ENCODE measurements around the gene PCBP2.
"Not testable (repeated sequence)": the region's sequence is repeated elsewhere in the genome, so short reads cannot be mapped to it uniquely, and the experiment has no call there.

PCBP2 gene

GRCh38 chr12:53451661-53452158 is at the start of gene PCBP2:
Gene PCBP2 (plus strand): TSS chr12:53452102. CDS start chr12:53454801, 2,699 bp downstream.
- H3K27ac ChIP-seq (ENCODE audit: low read depth, low read length) = peak within 1 kb of the TSS; percentile 100
- H3K4me3 ChIP-seq (ENCODE audit: low read depth, low read length) = peak within 1 kb of the TSS; percentile 68
- peaks cover 48% of the 10 kb centered on the region for H3K36me3 ChIP-seq (ENCODE audit: control insufficient read depth, insufficient read depth, low read length)
- peaks cover 15% of the 10 kb centered on the region for H3K4me1 ChIP-seq (ENCODE audit: control insufficient read depth, insufficient read depth, low read length)
- no peaks in the 10 kb centered on the region for H3K27me3 ChIP-seq (ENCODE audit: control insufficient read depth, insufficient read depth, low read length)
- peak within 1 kb of the TSS; percentile 100 for H3K9ac ChIP-seq (ENCODE audit: low read length)
- no peaks in the 10 kb centered on the region for H3K9me3 ChIP-seq (ENCODE audit: control insufficient read depth, insufficient read depth, low read depth, low read length)

GRCh38 chr12:53402351-53402750 is 49.6 kb upstream of the PCBP2 start:
- not testable (repeated sequence) for H3K9ac ChIP-seq (ENCODE audit: low read length); H3K27me3 ChIP-seq (ENCODE audit: control insufficient read depth, insufficient read depth, low read length); H3K9me3 ChIP-seq (ENCODE audit: control insufficient read depth, insufficient read depth, low read depth, low read length); H3K4me3 ChIP-seq (ENCODE audit: low read depth, low read length); H3K27ac ChIP-seq (ENCODE audit: low read depth, low read length); H3K4me1 ChIP-seq (ENCODE audit: control insufficient read depth, insufficient read depth, low read length)
- peaks cover 20% of the 10 kb centered on the region for H3K36me3 ChIP-seq (ENCODE audit: control insufficient read depth, insufficient read depth, low read length)

GRCh38 chr12:53402871-53403270 is 49.0 kb upstream of the PCBP2 start:
- no peak overlapping the region for H3K27ac ChIP-seq (ENCODE audit: low read depth, low read length)
- H3K27me3 ChIP-seq (ENCODE audit: control insufficient read depth, insufficient read depth, low read length) = no peaks in the 10 kb centered on the region
- H3K36me3 ChIP-seq (ENCODE audit: control insufficient read depth, insufficient read depth, low read length) = peaks cover 20% of the 10 kb centered on the region
- no peaks in the 10 kb centered on the region for H3K9me3 ChIP-seq (ENCODE audit: control insufficient read depth, insufficient read depth, low read depth, low read length)
- H3K4me1 ChIP-seq (ENCODE audit: control insufficient read depth, insufficient read depth, low read length) = no peaks in the 10 kb centered on the region
- H3K4me3 ChIP-seq (ENCODE audit: low read depth, low read length) = no peak overlapping the region
- no peak overlapping the region for H3K9ac ChIP-seq (ENCODE audit: low read length)

GRCh38 chr12:53410951-53411350 is 41.0 kb upstream of the PCBP2 start:
- no peaks in the 10 kb centered on the region for H3K27me3 ChIP-seq (ENCODE audit: control insufficient read depth, insufficient read depth, low read length)
- no peak overlapping the region for H3K9ac ChIP-seq (ENCODE audit: low read length)
- no peak overlapping the region for H3K27ac ChIP-seq (ENCODE audit: low read depth, low read length)
- H3K36me3 ChIP-seq (ENCODE audit: control insufficient read depth, insufficient read depth, low read length) = peaks cover 54% of the 10 kb centered on the region
- H3K4me3 ChIP-seq (ENCODE audit: low read depth, low read length) = no peak overlapping the region
- H3K4me1 ChIP-seq (ENCODE audit: control insufficient read depth, insufficient read depth, low read length) = peaks cover 13% of the 10 kb centered on the region
- H3K9me3 ChIP-seq (ENCODE audit: control insufficient read depth, insufficient read depth, low read depth, low read length) = no peaks in the 10 kb centered on the region

- Histone ChIP-seq H3K4me3 (ENCODE audit: low read depth, low read length) (no peak overlapping the region), H3K9ac (ENCODE audit: low read length) (no peak overlapping the region), H3K36me3 (ENCODE audit: control insufficient read depth, insufficient read depth, low read length) (peaks cover 47% of the 10 kb centered on the region), H3K27me3 (ENCODE audit: control insufficient read depth, insufficient read depth, low read length) (no peaks in the 10 kb centered on the region), H3K4me1 (ENCODE audit: control insufficient read depth, insufficient read depth, low read length) (peaks cover 14% of the 10 kb centered on the region), H3K27ac (ENCODE audit: low read depth, low read length) (no peak overlapping the region), H3K9me3 (ENCODE audit: control insufficient read depth, insufficient read depth, low read depth, low read length) (no peaks in the 10 kb centered on the region)
Observed at GRCh38 chr12:53413485-53414204, 38.3 kb upstream of the PCBP2 start.

GRCh38 chr12:53414756-53415417 is 37.0 kb upstream of the PCBP2 start:
- Histone ChIP-seq H3K9me3 (ENCODE audit: control insufficient read depth, insufficient read depth, low read depth, low read length) (no peaks in the 10 kb centered on the region), H3K36me3 (ENCODE audit: control insufficient read depth, insufficient read depth, low read length) (peaks cover 35% of the 10 kb centered on the region), H3K4me3 (ENCODE audit: low read depth, low read length) (no peak overlapping the region), H3K27me3 (ENCODE audit: control insufficient read depth, insufficient read depth, low read length) (no peaks in the 10 kb centered on the region), H3K9ac (ENCODE audit: low read length) (no peak overlapping the region), H3K27ac (ENCODE audit: low read depth, low read length) (no peak overlapping the region), H3K4me1 (ENCODE audit: control insufficient read depth, insufficient read depth, low read length) (peaks cover 14% of the 10 kb centered on the region)

- not testable (repeated sequence) for H3K27me3 ChIP-seq (ENCODE audit: control insufficient read depth, insufficient read depth, low read length); H3K27ac ChIP-seq (ENCODE audit: low read depth, low read length); H3K9me3 ChIP-seq (ENCODE audit: control insufficient read depth, insufficient read depth, low read depth, low read length)
- H3K4me1 ChIP-seq (ENCODE audit: control insufficient read depth, insufficient read depth, low read length) = peaks cover 14% of the 10 kb centered on the region
- H3K36me3 ChIP-seq (ENCODE audit: control insufficient read depth, insufficient read depth, low read length) = peaks cover 31% of the 10 kb centered on the region
- peak overlapping the region; percentile 32 for H3K9ac ChIP-seq (ENCODE audit: low read length)
- 0 out of 2 replicates have a peak overlapping the region, but pooled peaks have one; percentile 9 for H3K4me3 ChIP-seq (ENCODE audit: low read depth, low read length)
Observed at GRCh38 chr12:53415752-53416389, 36.0 kb upstream of the PCBP2 start.

- H3K27ac ChIP-seq (ENCODE audit: low read depth, low read length) = not testable (repeated sequence)
Observed at GRCh38 chr12:53417291-53417816, 34.5 kb upstream of the PCBP2 start.

GRCh38 chr12:53418221-53418620 is 33.7 kb upstream of the PCBP2 start:
- H3K4me3 ChIP-seq (ENCODE audit: low read depth, low read length) = no peak overlapping the region
- peaks cover 9% of the 10 kb centered on the region for H3K36me3 ChIP-seq (ENCODE audit: control insufficient read depth, insufficient read depth, low read length)
- H3K9me3 ChIP-seq (ENCODE audit: control insufficient read depth, insufficient read depth, low read depth, low read length) = no peaks in the 10 kb centered on the region
- no peaks in the 10 kb centered on the region for H3K27me3 ChIP-seq (ENCODE audit: control insufficient read depth, insufficient read depth, low read length)
- H3K4me1 ChIP-seq (ENCODE audit: control insufficient read depth, insufficient read depth, low read length) = peaks cover 17% of the 10 kb centered on the region
- H3K27ac ChIP-seq (ENCODE audit: low read depth, low read length) = no peak overlapping the region
- no peak overlapping the region for H3K9ac ChIP-seq (ENCODE audit: low read length)

More at GRCh38 chr12:53417291-53417816, 34.5 kb upstream of the PCBP2 start:
- H3K27me3 ChIP-seq (ENCODE audit: control insufficient read depth, insufficient read depth, low read length); H3K9me3 ChIP-seq (ENCODE audit: control insufficient read depth, insufficient read depth, low read depth, low read length); H3K9ac ChIP-seq (ENCODE audit: low read length); H3K4me3 ChIP-seq (ENCODE audit: low read depth, low read length): not testable (repeated sequence)
- H3K36me3 ChIP-seq (ENCODE audit: control insufficient read depth, insufficient read depth, low read length) = peaks cover 17% of the 10 kb centered on the region
- H3K4me1 ChIP-seq (ENCODE audit: control insufficient read depth, insufficient read depth, low read length) = peaks cover 17% of the 10 kb centered on the region

GRCh38 chr12:53419756-53420155 is 32.1 kb upstream of the PCBP2 start:
- H3K9ac ChIP-seq (ENCODE audit: low read length) = no peak overlapping the region
- H3K27me3 ChIP-seq (ENCODE audit: control insufficient read depth, insufficient read depth, low read length) = no peaks in the 10 kb centered on the region
- peaks cover 27% of the 10 kb centered on the region for H3K4me1 ChIP-seq (ENCODE audit: control insufficient read depth, insufficient read depth, low read length)
- H3K4me3 ChIP-seq (ENCODE audit: low read depth, low read length) = no peak overlapping the region
- no peaks in the 10 kb centered on the region for H3K9me3 ChIP-seq (ENCODE audit: control insufficient read depth, insufficient read depth, low read depth, low read length)
- no peak overlapping the region for H3K27ac ChIP-seq (ENCODE audit: low read depth, low read length)
- no peaks in the 10 kb centered on the region for H3K36me3 ChIP-seq (ENCODE audit: control insufficient read depth, insufficient read depth, low read length)

GRCh38 chr12:53422247-53422646 is 29.7 kb upstream of the PCBP2 start:
- not testable (repeated sequence) for H3K36me3 ChIP-seq (ENCODE audit: control insufficient read depth, insufficient read depth, low read length); H3K9me3 ChIP-seq (ENCODE audit: control insufficient read depth, insufficient read depth, low read depth, low read length); H3K4me3 ChIP-seq (ENCODE audit: low read depth, low read length); H3K27me3 ChIP-seq (ENCODE audit: control insufficient read depth, insufficient read depth, low read length); H3K27ac ChIP-seq (ENCODE audit: low read depth, low read length); H3K9ac ChIP-seq (ENCODE audit: low read length)
- peaks cover 24% of the 10 kb centered on the region for H3K4me1 ChIP-seq (ENCODE audit: control insufficient read depth, insufficient read depth, low read length)

Data from HUES6 (cell line).